ENCODE measurements around the gene CAMSAP2. TPM values are rescaled to one million over a fixed set of nuclear protein-coding genes. Genes with fewer than 3 reads are reported as not detected.
A peak's percentile ranks its signal among the peaks of the same experiment; 100 is the strongest.

Gene CAMSAP2
- 44.8 and 55.7 TPM in 2 replicates for total RNA-seq

DNA sequence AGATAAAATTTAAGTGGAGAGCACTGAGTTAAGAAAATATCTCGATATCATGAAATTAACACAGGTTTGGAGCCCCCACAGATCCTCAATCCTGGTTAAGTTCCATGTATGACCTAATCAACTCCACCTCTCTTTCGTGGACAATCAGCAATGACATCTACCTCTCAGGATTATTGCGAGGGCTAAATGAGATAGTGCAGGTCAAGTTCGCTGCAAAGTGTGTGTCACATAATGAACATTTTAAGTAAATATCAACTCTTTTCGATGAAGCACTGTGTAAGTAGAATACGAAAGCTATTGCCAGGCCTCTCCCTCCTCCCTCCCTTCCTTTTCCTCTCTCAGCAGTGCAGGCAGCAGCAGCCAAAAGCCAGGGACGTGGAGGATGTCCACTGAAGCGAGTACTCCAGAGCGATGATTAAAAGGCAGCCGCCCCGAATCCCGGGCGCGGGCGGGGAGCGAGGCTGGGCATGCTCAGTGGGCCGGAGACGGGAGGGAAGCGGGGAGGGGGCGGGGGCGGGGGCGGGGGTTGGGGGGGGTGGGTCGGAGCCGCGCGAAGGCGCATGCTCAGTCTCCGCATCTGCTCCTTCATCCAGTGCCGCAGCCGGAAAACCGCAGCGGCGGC, at the start of gene CAMSAP2:
TSS of gene CAMSAP2 (plus strand) at position 567 of the 622 bp plus-strand sequence. CDS start 935 bp downstream, outside the sequence.
- DNase-seq (ENCODE audit: low read depth): peak; percentile 92

GRCh38 chr1:200692316-200692715, 46.4 kb upstream of the CAMSAP2 start:
- TF ChIP-seq, protein P1, sequence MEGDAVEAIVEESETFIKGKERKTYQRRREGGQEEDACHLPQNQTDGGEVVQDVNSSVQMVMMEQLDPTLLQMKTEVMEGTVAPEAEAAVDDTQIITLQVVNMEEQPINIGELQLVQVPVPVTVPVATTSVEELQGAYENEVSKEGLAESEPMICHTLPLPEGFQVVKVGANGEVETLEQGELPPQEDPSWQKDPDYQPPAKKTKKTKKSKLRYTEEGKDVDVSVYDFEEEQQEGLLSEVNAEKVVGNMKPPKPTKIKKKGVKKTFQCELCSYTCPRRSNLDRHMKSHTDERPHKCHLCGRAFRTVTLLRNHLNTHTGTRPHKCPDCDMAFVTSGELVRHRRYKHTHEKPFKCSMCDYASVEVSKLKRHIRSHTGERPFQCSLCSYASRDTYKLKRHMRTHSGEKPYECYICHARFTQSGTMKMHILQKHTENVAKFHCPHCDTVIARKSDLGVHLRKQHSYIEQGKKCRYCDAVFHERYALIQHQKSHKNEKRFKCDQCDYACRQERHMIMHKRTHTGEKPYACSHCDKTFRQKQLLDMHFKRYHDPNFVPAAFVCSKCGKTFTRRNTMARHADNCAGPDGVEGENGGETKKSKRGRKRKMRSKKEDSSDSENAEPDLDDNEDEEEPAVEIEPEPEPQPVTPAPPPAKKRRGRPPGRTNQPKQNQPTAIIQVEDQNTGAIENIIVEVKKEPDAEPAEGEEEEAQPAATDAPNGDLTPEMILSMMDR (IDR thresholded peaks at IDR 0.05; ENCODE audit: insufficient read depth, low read depth, low read length): no peak
- DNase-seq (ENCODE audit: low read depth): no peak

More for the DNA sequence above, at the start of gene CAMSAP2:
- H3K4me3 ChIP-seq (ENCODE audit: low read depth, low read length): peak within 1 kb of the TSS; percentile 97
- TF ChIP-seq, protein P1 (IDR thresholded peaks at IDR 0.05; ENCODE audit: insufficient read depth, low read depth, low read length): no peak

DNA sequence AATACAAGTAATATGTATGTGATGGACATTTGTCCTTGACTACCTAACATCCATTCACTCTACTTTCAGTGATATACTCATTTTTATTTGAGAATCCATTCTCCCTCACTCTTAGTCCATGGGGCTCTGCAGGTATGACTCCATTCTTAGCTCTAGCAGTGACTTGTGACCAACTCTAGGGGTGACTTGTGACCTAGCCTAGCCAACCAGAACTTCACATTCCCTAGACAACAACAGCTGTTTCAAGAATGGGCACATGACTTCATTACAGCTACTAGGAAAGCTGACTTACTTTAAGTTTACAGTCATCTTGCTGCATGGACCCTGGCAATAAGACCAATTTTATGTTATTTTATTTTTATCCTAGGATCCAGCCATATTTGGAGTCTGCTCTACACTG, 45.4 kb upstream of the CAMSAP2 start:
- H3K4me3 ChIP-seq (ENCODE audit: low read depth, low read length): no peak overlapping the region
- DNase-seq (ENCODE audit: low read depth): no peak
- TF ChIP-seq, protein P1 (IDR thresholded peaks at IDR 0.05; ENCODE audit: insufficient read depth, low read depth, low read length): no peak

More at GRCh38 chr1:200692316-200692715, 46.4 kb upstream of the CAMSAP2 start:
- no peak overlapping the region for H3K4me3 ChIP-seq (ENCODE audit: low read depth, low read length)

DNA sequence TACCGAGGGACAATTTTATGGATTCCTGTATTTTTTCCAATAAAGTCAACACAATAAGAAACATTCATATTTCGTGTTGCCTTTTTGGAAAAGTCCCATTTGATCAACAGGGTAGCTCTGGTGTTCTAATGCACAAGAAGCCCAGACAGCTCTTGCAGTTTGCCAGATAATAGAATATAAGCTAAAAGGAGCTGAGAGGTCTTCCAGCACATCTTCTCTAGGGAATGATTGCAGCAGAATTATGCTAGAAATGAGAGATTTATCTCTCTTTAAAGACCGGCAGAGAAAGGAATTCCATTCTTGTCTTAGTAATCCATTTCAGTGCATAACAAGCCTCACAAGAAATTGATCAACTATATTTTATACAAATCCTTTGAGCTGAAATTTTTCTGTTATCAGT, 44.0 kb upstream of the CAMSAP2 start:
- H3K4me3 ChIP-seq (ENCODE audit: low read depth, low read length): no peak overlapping the region
- TF ChIP-seq, protein P1 (IDR thresholded peaks at IDR 0.05; ENCODE audit: insufficient read depth, low read depth, low read length): no peak
- no peak for DNase-seq (ENCODE audit: low read depth)

DNA sequence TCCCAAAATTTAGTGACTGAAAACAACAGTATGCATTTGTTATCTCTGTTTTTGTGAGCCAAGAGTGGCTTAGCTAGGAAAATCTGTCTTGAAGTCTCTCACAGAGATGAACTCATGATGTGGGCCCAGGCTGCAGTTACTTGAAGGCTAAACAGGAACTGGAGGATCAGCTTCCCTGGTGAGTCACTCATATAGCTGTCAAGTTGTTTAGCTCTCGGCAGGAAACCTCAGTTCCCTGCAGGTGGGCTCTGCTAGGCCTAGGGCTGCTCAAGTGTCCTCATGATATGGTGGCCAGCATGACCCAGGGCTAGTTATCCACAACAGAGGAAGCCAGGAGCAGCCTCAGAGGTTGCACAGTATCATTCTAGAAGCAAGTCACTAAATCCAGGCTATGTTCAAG, 38.8 kb upstream of the CAMSAP2 start:
- H3K4me3 ChIP-seq (ENCODE audit: low read depth, low read length): no peak overlapping the region
- TF ChIP-seq, protein P1 (IDR thresholded peaks at IDR 0.05; ENCODE audit: insufficient read depth, low read depth, low read length): no peak
- peak; percentile 83 for DNase-seq (ENCODE audit: low read depth)

GRCh38 chr1:200704986-200705500, 33.6 kb upstream of the CAMSAP2 start:
- no peak overlapping the region for H3K4me3 ChIP-seq (ENCODE audit: low read depth, low read length)

More at GRCh38 chr1:200704986-200705500, 33.6 kb upstream of the CAMSAP2 start:
- TF ChIP-seq, protein P1 (IDR thresholded peaks at IDR 0.05; ENCODE audit: insufficient read depth, low read depth, low read length): no peak
- DNase-seq (ENCODE audit: low read depth): no peak
